HTR-8/SVneo (cell line): ENCODE results near the gene LYPD4.

Source experiments
- DNase-seq: peaks from one replicate; pipeline ENCODE4 v3.0.0; 2011; ENCODE audit warnings: low spot score, mixed read lengths; ENCODE audit not compliant: insufficient read length
- FAIRE-seq: peaks from 2 replicates; lab custom pipeline; 2011; peaks lifted over from hg19 to GRCh38; lab: Jason Lieb, UNC

Gene LYPD4

GRCh38 chr19:41844601-41845000 lies at the start of gene LYPD4:
Gene LYPD4, minus strand, starts transcription at chr19:41844683. Its CDS starts 5,398 bp downstream, at chr19:41839285.
- DNase-seq (no peak), FAIRE-seq (no peak)

- DNase-seq (no peak), FAIRE-seq (no peak)
Observed at GRCh38 chr19:41893899-41894298, 49.4 kb upstream of the LYPD4 start.

- no peak for DNase-seq
- FAIRE-seq = no peak
Observed at GRCh38 chr19:41892173-41892902, 47.9 kb upstream of the LYPD4 start.

GRCh38 chr19:41890936-41891335 lies 46.5 kb upstream of the LYPD4 start:
- DNase-seq (no peak), FAIRE-seq (no peak)

DNA sequence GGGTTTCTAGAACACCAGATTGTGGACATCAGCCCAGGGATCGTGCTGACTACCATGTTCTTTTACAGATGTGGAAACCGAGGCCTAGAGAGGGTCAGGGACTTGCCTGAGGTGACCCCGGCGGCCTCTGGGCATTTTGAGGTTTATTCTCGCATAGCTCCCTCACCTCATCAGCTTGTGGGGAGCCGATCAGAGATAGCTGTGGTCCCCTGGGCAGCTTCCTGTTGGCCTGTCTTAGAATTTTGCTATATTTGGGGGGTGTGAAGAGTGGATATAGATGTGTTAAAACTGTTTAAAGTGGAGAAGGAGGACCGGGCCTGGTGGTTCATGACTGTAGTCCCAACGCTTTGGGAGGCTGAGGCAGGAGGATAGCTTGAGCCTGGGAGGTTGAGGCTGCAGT lies 45.4 kb upstream of the LYPD4 start:
- DNase-seq (no peak), FAIRE-seq (no peak)

DNA sequence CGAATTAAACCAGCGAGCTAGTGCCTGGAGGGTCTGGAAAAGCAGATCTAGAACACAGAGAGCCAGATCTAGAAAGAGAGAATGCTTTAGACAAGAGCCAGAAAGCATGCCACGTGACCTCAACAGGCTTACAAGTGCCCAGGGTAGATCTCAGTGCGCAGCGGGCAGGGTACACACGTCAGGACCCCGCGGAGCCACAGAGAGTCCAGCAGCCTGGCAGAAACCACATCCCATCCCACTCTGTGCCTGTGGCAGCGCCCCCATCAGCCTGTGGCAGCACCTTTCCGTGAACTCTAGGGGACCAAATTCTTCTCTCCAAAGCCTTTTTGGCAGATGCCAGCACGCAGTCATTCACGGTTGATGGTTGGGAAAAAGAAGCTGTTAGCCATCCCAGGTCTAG lies 44.4 kb upstream of the LYPD4 start:
- FAIRE-seq = no peak
- DNase-seq = no peak

DNA sequence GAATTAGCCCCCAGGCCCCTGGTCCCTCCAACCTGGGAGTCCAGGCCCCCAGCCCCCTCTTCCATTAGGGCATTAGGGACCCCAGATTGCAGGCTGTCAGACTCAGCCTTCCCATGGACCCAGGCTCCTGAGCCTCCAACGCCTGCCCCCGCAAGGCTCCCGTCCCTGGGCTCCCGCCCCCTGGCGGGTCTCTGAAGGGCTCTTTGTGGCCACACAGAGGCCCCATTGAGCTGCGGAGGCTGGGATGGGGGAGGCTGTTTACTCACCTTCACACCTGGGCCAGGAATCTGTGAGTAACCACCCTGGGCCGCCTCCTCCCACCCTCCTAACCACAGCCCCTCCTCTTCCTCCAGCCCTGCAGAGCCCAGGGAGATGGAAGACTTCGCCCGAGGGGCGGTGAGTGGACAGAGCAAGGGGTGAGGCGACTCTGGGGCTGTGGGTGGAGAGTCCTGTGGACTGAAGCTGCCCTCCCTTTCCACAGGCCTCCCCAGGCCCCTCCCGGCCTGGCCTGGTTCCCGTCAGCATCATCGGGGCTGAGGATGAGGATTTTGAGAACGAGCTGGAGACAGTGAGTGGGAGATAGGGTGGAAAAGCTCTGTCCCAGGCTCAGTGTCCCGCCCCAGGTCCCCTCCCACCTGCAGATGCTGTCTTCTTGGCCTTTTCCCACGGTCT lies 43.4 kb upstream of the LYPD4 start:
- DNase-seq (peak; percentile 73), FAIRE-seq (peak; percentile 64)

- DNase-seq (no peak), FAIRE-seq (no peak)
Observed at GRCh38 chr19:41886761-41887710, 42.6 kb upstream of the LYPD4 start.

- FAIRE-seq (peak; percentile 96), DNase-seq (peak; percentile 95)
Observed at GRCh38 chr19:41883821-41884733, 39.6 kb upstream of the LYPD4 start.

- DNase-seq (no peak), FAIRE-seq (no peak)
Observed at GRCh38 chr19:41883463-41883820, 39.0 kb upstream of the LYPD4 start.

- no peak for FAIRE-seq
- DNase-seq = peak; percentile 49
Observed at GRCh38 chr19:41882568-41883462, 38.3 kb upstream of the LYPD4 start, which contains the start of gene ARHGEF1. Gene ARHGEF1, plus strand, starts transcription at chr19:41883184. Its CDS starts 4,899 bp downstream, at chr19:41888083.

GRCh38 chr19:41880329-41880708 lies 35.8 kb upstream of the LYPD4 start:
- FAIRE-seq = no peak
- no peak for DNase-seq

DNA sequence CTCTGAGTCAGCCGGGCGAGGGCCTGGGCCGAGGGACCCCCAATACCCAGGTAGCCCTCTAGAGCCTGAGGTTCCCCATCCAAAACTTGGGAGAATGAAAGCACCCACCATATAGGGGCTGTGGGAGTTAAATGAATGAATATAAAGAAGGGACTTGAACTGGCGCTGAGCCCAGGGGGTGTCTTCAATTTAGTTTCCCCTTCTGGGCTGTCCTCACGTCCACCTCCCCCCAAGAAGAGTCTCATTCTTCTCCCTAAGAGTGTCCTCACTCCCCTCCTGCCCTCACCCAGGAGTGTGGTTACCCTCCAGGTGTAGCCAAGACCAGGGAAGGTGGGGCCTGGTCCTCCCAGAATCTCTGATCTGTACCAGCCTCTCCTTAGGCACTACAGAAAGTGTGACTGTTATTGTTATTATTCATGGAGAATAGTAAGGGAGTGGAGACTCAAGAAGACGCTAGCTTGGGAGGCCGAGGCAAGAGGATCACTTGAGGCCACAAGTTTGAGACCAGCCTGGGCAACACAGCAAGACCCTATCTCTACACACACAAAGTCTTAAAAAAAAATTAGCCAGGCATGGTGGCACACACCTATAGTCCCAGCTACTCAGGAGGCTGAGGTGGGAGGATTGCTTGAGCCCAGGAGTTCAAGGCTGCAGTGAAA lies 35.3 kb upstream of the LYPD4 start:
- no peak for FAIRE-seq
- DNase-seq = no peak

GRCh38 chr19:41879080-41879479 lies 34.6 kb upstream of the LYPD4 start:
- no peak for DNase-seq
- FAIRE-seq = no peak

DNA sequence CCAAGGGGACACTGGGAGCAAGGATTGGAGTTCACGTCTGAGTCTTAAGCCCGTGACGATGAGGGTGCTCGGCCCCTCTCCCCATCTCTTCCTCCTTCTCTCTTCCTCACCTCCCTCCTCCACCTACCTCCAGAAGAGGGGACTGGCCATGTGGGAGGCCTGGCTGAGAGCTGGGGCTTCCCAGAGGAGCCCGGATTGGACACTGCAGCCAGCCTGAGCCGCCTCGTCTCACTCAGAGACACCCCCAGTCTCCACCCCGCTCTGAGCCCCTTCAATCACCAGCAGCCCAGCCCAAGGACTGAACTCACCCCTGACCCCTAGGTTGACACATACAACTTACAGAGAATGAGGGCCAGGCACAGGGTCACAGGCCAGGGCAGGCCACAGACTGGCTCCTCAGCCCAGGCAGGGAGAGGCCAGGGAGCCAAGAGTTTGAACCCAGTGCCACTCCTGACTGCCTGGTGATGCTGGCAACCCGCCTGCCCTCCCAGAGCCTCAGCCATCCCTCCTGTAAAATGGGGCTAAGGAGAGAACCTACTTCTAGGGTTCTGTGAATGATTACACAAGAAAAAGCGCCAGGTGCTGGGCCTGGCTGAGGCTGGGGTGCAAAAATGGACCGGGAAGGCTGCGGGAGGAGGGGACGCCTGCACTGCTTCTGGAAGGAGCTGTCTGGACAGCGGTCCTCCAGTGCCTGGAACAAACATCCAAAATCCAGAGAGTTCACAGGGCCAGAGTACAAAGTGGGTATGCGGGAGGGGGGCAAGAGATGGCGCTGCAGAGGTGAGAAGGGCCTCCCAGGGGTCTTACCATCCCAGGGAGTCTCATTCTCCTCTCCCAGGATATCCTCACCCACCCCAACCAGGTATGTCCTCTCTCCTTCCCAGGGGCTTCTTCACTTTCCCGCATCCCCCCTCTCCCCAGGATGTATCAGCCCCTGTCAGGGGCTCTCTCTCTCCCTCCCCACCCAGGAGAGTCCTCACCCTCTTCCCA lies 33.7 kb upstream of the LYPD4 start:
- no peak for FAIRE-seq

DNA sequence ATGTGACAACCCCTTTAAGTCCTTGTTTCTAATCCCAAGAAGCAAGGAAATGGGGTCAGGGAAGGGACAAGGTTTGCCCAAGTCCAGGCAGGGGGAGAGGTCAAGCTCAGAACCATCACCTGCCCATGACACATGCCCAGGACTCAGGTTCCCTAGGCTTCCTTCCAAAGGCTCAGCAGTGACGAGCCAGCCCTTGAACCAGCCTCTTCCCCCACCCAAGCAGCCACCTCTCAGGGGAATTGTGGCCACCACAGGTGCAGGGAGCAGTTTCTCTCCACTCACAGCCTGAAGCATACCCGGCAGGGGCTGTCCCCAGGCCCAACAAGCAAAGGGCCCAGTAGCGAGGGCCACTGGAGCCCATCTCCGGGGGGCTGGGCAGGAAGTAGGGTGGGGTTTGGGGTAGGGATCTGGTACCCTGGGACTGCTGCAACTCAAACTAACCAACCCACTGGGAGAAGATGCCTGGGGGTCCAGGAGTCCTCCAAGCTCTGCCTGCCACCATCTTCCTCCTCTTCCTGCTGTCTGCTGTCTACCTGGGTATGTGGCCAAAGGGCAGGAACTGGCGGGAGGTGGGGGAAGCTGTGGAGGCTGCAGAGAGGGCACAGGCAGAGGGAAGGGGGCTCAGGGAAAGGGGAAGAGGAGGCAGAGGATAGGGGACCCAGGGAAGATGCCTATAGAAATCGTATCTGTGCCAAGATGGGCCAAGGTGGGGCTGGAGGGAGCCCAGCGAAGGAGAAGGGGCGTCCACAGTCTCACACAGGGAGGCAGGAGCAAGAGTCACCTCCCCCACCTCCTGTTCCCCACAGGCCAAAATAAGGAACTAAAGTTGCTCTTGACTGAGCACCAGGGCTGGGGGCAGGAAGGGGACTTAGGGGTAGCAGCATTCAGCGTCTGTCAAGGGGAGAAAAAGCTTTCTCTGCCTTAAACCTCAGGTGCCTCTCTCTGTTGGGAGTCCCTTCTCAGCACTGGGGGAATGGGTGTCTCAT lies 32.7 kb upstream of the LYPD4 start, which contains the start of gene CD79A:
Gene CD79A (plus strand): TSS at position 433 of the 986 bp plus-strand sequence. CDS start 26 bp downstream, at position 459.
- no peak for DNase-seq
- no peak for FAIRE-seq

More for the DNA sequence above, 33.7 kb upstream of the LYPD4 start:
- no peak for DNase-seq
